ENCODE measurements around the gene JTB. TPM values are rescaled to one million over a fixed set of nuclear protein-coding genes. Genes with fewer than 3 reads are reported as not detected.

JTB gene
- total RNA-seq, 2 experiments from 2014 or later = 127 to 156 TPM

DNA sequence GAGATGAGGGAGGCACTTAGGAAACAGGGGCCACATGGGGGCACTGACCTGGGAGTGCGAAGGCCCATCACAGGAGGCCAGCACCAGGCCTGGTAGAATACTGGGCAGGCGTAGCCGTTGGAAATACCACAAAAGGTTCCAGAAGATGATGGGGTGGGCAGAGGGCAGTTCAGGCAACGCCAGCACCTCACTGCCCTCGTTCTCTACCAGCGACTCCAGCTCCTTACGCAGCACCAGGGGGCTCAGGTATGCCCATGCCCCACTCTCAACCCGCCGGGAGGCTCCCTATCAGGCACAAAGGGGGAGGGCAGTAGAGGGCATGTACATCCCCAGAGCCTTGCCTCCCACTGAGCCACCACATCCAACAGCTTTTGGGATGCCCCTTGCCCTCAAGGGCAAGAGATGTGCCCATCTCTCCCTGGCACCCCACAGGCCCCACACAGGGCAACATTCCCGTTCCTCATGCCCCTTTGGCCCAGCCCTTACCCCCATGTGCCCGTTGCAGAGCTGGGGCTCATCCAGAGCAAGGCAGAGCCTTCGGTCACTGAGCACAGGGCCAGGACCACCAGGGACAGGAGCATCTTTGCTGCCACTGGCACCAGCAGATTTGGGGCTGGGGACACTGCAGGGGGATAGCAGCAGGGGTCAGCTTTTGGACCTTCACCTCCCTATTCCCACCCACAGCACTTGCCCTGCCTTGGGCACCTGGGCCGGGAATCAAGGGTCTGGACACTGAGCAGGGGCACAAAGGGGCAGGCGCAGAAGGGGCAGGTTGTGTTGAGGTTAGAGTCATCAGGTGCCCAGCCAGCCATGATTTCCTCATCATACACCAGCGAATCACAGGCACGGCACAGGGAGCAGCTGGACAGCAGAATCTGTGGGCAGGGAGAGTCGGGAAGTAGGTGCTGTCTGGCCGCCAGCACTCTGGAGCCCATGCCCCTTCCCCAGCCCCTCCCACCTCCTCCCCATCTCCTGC is 45.0 kb downstream of the JTB start:
- no peak overlapping the region for H3K4me3 Mint-ChIP-seq
- peaks cover 15% of the 10 kb centered on the region for H3K4me1 Mint-ChIP-seq
- no peak for DNase-seq
- ATAC-seq = no peak
- H3K27ac Mint-ChIP-seq = no peak overlapping the region
- CTCF ChIA-PET = no interaction called here
- H3K27me3 Mint-ChIP-seq = no peaks in the 10 kb centered on the region
- H3K9me3 Mint-ChIP-seq (ENCODE audit: low read depth) = no peaks in the 10 kb centered on the region
- H3K36me3 Mint-ChIP-seq = peaks cover 53% of the 10 kb centered on the region

DNA sequence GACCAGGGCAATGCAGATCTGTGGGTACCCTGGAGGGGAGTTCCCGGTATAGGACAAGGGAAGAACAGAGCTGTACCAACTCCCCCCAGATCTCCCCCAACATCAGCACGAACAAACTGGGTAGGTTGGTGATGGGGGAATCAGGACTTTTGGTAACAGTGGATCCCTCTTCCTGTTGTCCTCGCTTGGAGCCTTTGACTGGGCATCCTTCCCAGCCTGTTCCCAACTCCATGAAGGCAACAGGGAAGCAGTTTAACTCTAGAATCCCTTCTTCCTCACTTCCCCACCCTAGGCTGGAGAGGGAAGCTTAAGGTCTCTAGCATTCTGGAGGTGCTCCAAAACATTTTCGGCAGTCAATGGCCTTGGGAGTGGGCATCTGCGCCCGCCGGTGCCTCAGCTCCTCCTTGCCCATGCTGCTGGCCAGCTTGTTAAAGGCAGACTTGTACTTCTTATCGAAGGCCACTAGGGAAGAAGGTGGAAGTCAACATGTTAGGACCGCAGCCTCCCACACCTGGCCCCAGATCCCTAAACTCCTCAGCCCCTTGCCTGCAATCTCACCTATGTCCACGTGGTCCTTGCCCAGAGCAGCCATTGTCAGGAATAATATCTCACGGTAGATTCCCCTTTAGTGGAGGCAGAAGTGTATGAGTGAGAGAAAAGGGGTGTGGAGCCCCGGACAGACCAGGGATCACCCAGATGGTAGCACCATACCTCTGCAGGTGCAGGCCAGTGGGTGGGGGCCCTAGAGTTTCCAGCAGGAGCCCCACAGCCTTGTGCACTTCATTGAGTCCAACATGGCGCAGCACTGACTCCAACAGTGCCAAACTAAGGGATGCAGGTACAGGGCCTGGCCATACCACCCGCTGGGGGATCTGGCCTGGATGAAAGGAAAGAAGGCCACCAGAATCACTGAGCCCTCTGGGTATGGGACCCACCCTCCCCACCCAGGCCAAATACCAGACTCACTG is 47.2 kb downstream of the JTB start:
- Mint-ChIP-seq H3K9me3 (ENCODE audit: low read depth) (no peaks in the 10 kb centered on the region), H3K4me3 (no peak overlapping the region), H3K27ac (no peak overlapping the region), H3K36me3 (peaks cover 34% of the 10 kb centered on the region), H3K4me1 (peaks cover 15% of the 10 kb centered on the region), H3K27me3 (no peaks in the 10 kb centered on the region)
- DNase-seq (no peak), ATAC-seq (no peak)
- CTCF ChIA-PET = interaction anchor here (0.9 to 1.1 kb wide), 2 partner anchors 14 to 26 kb away, joined by 3 read pairs; no protein-coding TSS in a partner anchor

DNA sequence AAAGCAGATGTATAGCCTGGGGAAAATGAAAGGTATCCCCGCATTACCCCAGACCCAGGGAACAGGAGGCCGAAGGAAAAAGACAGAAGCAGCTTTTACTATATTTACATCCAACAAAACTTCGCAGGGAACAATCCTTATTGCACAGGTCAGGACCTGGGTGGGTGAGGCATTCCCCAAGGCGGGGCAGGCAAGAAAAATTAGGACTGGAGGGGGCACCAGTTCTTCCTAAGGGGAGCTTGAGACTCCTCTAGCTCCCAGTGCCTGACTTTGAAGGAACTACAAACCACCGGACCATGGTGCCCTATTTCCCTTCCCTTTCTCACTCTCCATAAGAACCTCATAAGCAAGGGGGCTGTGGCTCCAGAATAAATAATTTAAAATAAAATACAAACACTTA is 48.0 kb downstream of the JTB start:
- no peak for DNase-seq

GRCh38 chr1:153928791-153929341 is 48.6 kb downstream of the JTB start:
- Mint-ChIP-seq H3K9me3 (ENCODE audit: low read depth) (no peaks in the 10 kb centered on the region), H3K36me3 (peaks cover 25% of the 10 kb centered on the region), H3K4me3 (no peak overlapping the region), H3K27me3 (no peaks in the 10 kb centered on the region), H3K27ac (peak overlapping the region; percentile 62), H3K4me1 (peaks cover 21% of the 10 kb centered on the region)
- ATAC-seq (no peak), DNase-seq (no peak)
- CTCF ChIA-PET = interaction anchor here (0.6 to 2.2 kb wide), 2 partner anchors 16 to 47 kb away, joined by 4 to 18 read pairs; partner anchors contain the start of gene DENND4B

More for the DNA sequence above, 48.0 kb downstream of the JTB start:
- Mint-ChIP-seq H3K9me3 (ENCODE audit: low read depth) (no peaks in the 10 kb centered on the region), H3K4me1 (peaks cover 16% of the 10 kb centered on the region), H3K4me3 (no peak overlapping the region), H3K36me3 (peaks cover 27% of the 10 kb centered on the region), H3K27me3 (no peaks in the 10 kb centered on the region), H3K27ac (no peak overlapping the region)
- CTCF ChIA-PET = interaction anchor here (1.1 to 2.2 kb wide), 2 partner anchors 15 to 16 kb away, joined by 3 to 18 read pairs; partner anchors contain the start of gene DENND4B
- no peak for ATAC-seq

- peak overlapping the region; percentile 62 for H3K27ac Mint-ChIP-seq
- no peaks in the 10 kb centered on the region for H3K27me3 Mint-ChIP-seq
- no peak for ATAC-seq
- H3K4me3 Mint-ChIP-seq = no peak overlapping the region
- H3K4me1 Mint-ChIP-seq = peaks cover 23% of the 10 kb centered on the region
- no peak for DNase-seq
- H3K36me3 Mint-ChIP-seq = peaks cover 22% of the 10 kb centered on the region
- no peaks in the 10 kb centered on the region for H3K9me3 Mint-ChIP-seq (ENCODE audit: low read depth)
- CTCF ChIA-PET = interaction anchor here (2.2 kb wide), 1 partner anchor 17 kb away, joined by 18 read pairs; the partner anchor contains the start of gene DENND4B
Measured at GRCh38 chr1:153928245-153928644, 49.2 kb downstream of the JTB start.

DNA sequence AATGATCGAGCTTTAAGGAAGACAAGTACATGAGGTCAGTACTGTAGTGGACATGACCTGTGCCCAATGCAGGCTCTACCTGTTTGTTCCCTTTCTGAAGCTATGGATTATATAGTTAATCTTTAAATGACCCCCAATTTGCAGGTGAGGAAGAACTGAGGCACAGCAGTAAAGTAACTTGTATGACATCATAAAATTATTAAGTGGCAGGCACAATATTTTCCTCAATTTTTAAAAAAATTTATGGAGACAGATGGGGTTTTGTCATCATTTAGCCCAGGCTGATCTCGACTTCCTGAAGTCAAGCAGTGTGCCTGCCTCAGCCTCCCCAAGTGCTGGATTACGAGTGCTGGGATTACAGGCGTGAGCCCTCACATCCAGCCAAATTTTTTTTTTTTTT is 51.1 kb downstream of the JTB start:
- H3K27ac Mint-ChIP-seq = no peak overlapping the region
- H3K36me3 Mint-ChIP-seq = peaks cover 11% of the 10 kb centered on the region
- ATAC-seq (no peak), DNase-seq (no peak)
- no peak overlapping the region for H3K4me3 Mint-ChIP-seq
- CTCF ChIA-PET = interaction anchor here (8.9 kb wide), 1 partner anchor 19 kb away, joined by 61 read pairs; the partner anchor contains the start of gene DENND4B
- H3K27me3 Mint-ChIP-seq = no peaks in the 10 kb centered on the region
- H3K4me1 Mint-ChIP-seq = peaks cover 25% of the 10 kb centered on the region
- no peaks in the 10 kb centered on the region for H3K9me3 Mint-ChIP-seq (ENCODE audit: low read depth)

Small RNA genes within 50 kb of the gene (microRNA-seq; reads per million reads assigned to microRNA genes)
- gene MIR6737 = not detected

Other genes with a start within 250 kb of the JTB start
- gene INTS3, start 249.6 kb downstream of the JTB start, total RNA-seq = 10 to 100 TPM; 50.2 to 51.5 TPM
- gene SLC27A3, start 202.3 kb downstream of the JTB start, total RNA-seq = 10 to 100 TPM; 39.8 to 43.0 TPM
- 10 to 100 TPM; 72.5 to 77.9 TPM for gene GATAD2B, start 54.7 kb downstream of the JTB start, total RNA-seq
- gene DENND4B, start 31.0 kb downstream of the JTB start, total RNA-seq = 100 to 1,000 TPM; 147 to 173 TPM
- gene CRTC2, start 19.1 kb downstream of the JTB start, total RNA-seq = 10 to 100 TPM; 86.3 to 98.5 TPM
- 10 to 100 TPM; 38.1 to 48.0 TPM for gene SLC39A1, start 14.1 kb downstream of the JTB start, total RNA-seq
- gene CREB3L4, start 9.8 kb downstream of the JTB start, total RNA-seq = 1 to 10 TPM; 6.3 to 8.5 TPM
- 1 to 10 TPM; 4.2 to 6.3 TPM for gene RAB13, start 8.7 kb upstream of the JTB start, total RNA-seq
- 1,000 to 10,000 TPM; 1,223 to 1,678 TPM for gene RPS27, start 13.1 kb upstream of the JTB start, total RNA-seq
- under 1 TPM in 1 of 2 experiments, not detected in 1; 0.09 TPM for gene NUP210L, start 177.4 kb upstream of the JTB start, total RNA-seq
- 100 to 1,000 TPM; 678 to 780 TPM for gene TPM3, start 214.4 kb upstream of the JTB start, total RNA-seq
- gene CFAP141, start 228.7 kb upstream of the JTB start, total RNA-seq = not detected
- gene UBAP2L, start 243.3 kb upstream of the JTB start, total RNA-seq = 100 to 1,000 TPM; 162 to 201 TPM

Data from activated CD8-positive, alpha-beta memory T cell treated with anti-CD3 and anti-CD28 coated beads, Interleukin-2, amount 10 ng/mL, durations not matched to agents 7 days and 5 days (primary cell).